A549 (cell line): Measurements from ENCODE around the gene TMEM30A. TPM values are rescaled to one million over a fixed set of nuclear protein-coding genes. Genes with fewer than 3 reads are reported as not detected.

Source experiments
- ATAC-seq, 2 experiments: fragments of 200-7000 bp in 1 of 2; fragments of >200 bp in 1 of 2; cut with Nextera tagmentation in 1 of 2; cut with Tn5 transposase in 1 of 2; 3 replicates each; pipeline versions ENCODE4 v1.8.0 to v1.9.1; 2018 to 2020; ENCODE audit warnings: mild to moderate bottlenecking in 1 of 2, moderate library complexity in 1 of 2
- CTCF ChIA-PET: fragments of 300-600 bp; sonication (Branson Sonifier 250); formaldehyde crosslinking; extraction: SDS; loops from one replicate; lab custom pipeline; 2021; ENCODE audit warnings: antibody characterized with exemption, inconsistent platforms; lab: Yijun Ruan, JAX
- POLR2A ChIA-PET: fragments of 350-600 bp; formaldehyde crosslinking; extraction: SDS; loops from one replicate; lab custom pipeline; 2021; ENCODE audit warnings: antibody characterized with exemption, inconsistent platforms; lab: Yijun Ruan, JAX
- DNase-seq, 2 experiments: peaks; one replicate each; pipeline versions ENCODE4 v3.0.0 to v3.0.0-alpha.2; 2011 to 2016; ENCODE audit warnings: low read depth in 1 of 2, low spot score in 1 of 2
- FAIRE-seq: peaks from 2 replicates; lab custom pipeline; 2011; peaks lifted over from hg19 to GRCh38; lab: Jason Lieb, UNC
- H3K27ac ChIP-seq, 2 experiments: fragments of >200 bp; sonication (Bioruptor Twin); formaldehyde crosslinking; 3 replicates each; pipeline ENCODE4 v1.5.1; 2016 to 2017
- H3K4me1 ChIP-seq: fragments of >200 bp; sonication (Bioruptor Twin); formaldehyde crosslinking; 3 replicates; pipeline ENCODE4 v1.6.1; 2016
- H3K4me2 ChIP-seq: fragments of >200 bp; sonication (Bioruptor Twin); formaldehyde crosslinking; 3 replicates; pipeline ENCODE4 v1.6.1; 2016
- H3K4me3 ChIP-seq: fragments of >200 bp; sonication (Bioruptor Twin); formaldehyde crosslinking; 3 replicates; pipeline ENCODE4 v1.5.1; 2016
- H3K9me3 ChIP-seq: fragments of >200 bp; sonication (Bioruptor Twin); formaldehyde crosslinking; 3 replicates; pipeline ENCODE4 v1.6.1; 2016
- CBX8 ChIP-seq: fragments of 200-600 bp; sonication (generic); IDR thresholded peaks from 2 replicates; pipeline ENCODE4 v1.6.1; 2016
- CHD2 ChIP-seq: fragments of 150-350 bp; IDR thresholded peaks from 2 replicates; pipeline ENCODE4 v1.6.1; 2014; ENCODE audit warnings: low read length; ENCODE audit not compliant: partially characterized antibody
- EHF ChIP-seq: fragments of 250-450 bp; sonication (Bioruptor Pico); IDR thresholded peaks from 2 replicates; pipeline ENCODE4 v1.5.0; 2020; ENCODE audit warnings: mild to moderate bottlenecking
- HOXA7 ChIP-seq: fragments of 250-450 bp; sonication (Bioruptor Pico); IDR thresholded peaks from 2 replicates; pipeline ENCODE4 v1.5.0; 2020; ENCODE audit warnings: mild to moderate bottlenecking, moderate library complexity
- HOXB13 ChIP-seq: fragments of 250-450 bp; sonication (Bioruptor Pico); IDR thresholded peaks from 2 replicates; pipeline ENCODE4 v1.5.0; 2020; ENCODE audit warnings: low read depth, mild to moderate bottlenecking, moderate library complexity
- HOXB5 ChIP-seq: fragments of 250-450 bp; sonication (Bioruptor Pico); IDR thresholded peaks from 2 replicates; pipeline ENCODE4 v1.5.0; 2020; ENCODE audit warnings: mild to moderate bottlenecking, moderate library complexity
- JUN ChIP-seq, 2 experiments: fragments of >200 bp; sonication (Bioruptor Twin); formaldehyde crosslinking; IDR thresholded peaks; 2 replicates in 1 of 2; 3 replicates in 1 of 2; pipeline ENCODE4 v1.6.1; 2016 to 2017
- MAFK ChIP-seq: fragments of 450-650 bp; IDR thresholded peaks from 2 replicates; pipeline ENCODE4 v1.6.1; 2014; ENCODE audit not compliant: partially characterized antibody
- MAZ ChIP-seq: fragments of 150-350 bp; IDR thresholded peaks from 2 replicates; pipeline ENCODE4 v1.6.1; 2014; ENCODE audit warnings: antibody characterized with exemption, low read depth, low read length, borderline replicate concordance
- MYC ChIP-seq: IDR thresholded peaks from 2 replicates; pipeline ENCODE4 v1.6.1; 2012; ENCODE audit warnings: mild to moderate bottlenecking, inconsistent platforms, low read length, improper control_type of control experiment, borderline replicate concordance
- PHF8 ChIP-seq: fragments of 200-600 bp; sonication (generic); IDR thresholded peaks from 2 replicates; pipeline ENCODE4 v1.6.1; 2016; ENCODE audit warnings: low read depth, mild to moderate bottlenecking, antibody characterized with exemption, moderate library complexity, borderline replicate concordance
- POLR2A ChIP-seq: IDR thresholded peaks from 2 replicates; pipeline ENCODE4 v1.6.1; 2012; ENCODE audit warnings: mild to moderate bottlenecking, low read length
- RAD21 ChIP-seq, 2 experiments: fragments of >200 bp in 1 of 2; sonication (Bioruptor Twin) in 1 of 2; formaldehyde crosslinking in 1 of 2; IDR thresholded peaks in 1 of 2; conservative IDR thresholded peaks in 1 of 2; 2 replicates in 1 of 2; 3 replicates in 1 of 2; pipeline ENCODE4 v1.6.1; 2012 to 2018; ENCODE audit warnings: inconsistent platforms in 1 of 2
- RNF2 ChIP-seq: fragments of 200-600 bp; sonication (generic); IDR thresholded peaks from 2 replicates; pipeline ENCODE4 v1.6.1; 2016; ENCODE audit warnings: low read depth, mild to moderate bottlenecking, antibody characterized with exemption, moderate library complexity, borderline replicate concordance
- TFCP2L1 ChIP-seq: fragments of 250-450 bp; sonication (Bioruptor Pico); IDR thresholded peaks from 2 replicates; pipeline ENCODE4 v1.5.0; 2021; ENCODE audit warnings: mild to moderate bottlenecking
- TP53 ChIP-seq: fragments of 250-450 bp; sonication (Bioruptor Pico); IDR thresholded peaks from 2 replicates; pipeline ENCODE4 v1.5.0; 2021; ENCODE audit warnings: mild to moderate bottlenecking, moderate library complexity
- ZC3H11A ChIP-seq: fragments of 450-650 bp; IDR thresholded peaks from 2 replicates; pipeline ENCODE4 v1.6.1; 2014; ENCODE audit warnings: antibody characterized with exemption, mild to moderate bottlenecking
- ZNF302 ChIP-seq: fragments of 250-450 bp; sonication (Bioruptor Pico); IDR thresholded peaks from 2 replicates; pipeline ENCODE4 v1.9.0; 2021; ENCODE audit warnings: inconsistent platforms, mild to moderate bottlenecking, moderate library complexity
- WGBS: methylation state at CpG from one replicate; pipeline ENCODE4 v1.1.6; 2017; ENCODE audit errors: missing lambda C conversion rate; 5-methylcytosine and 5-hydroxymethylcytosine counted together
- polyA minus RNA-seq: library from RNA; depleted of rRNA, polyadenylated mRNA; stranded (reverse); fragments of >200 nt; gene quantifications from 2 replicates; pipeline ENCODE4 v1.2.3, GENCODE V29; 2011; rRNA and poly(A)+ RNA removed
- polyA plus RNA-seq, 4 experiments: library from polyadenylated mRNA; depleted of rRNA in 3 of 4; stranded (reverse); fragments of >200 nt; fragmentation: RNase III in 1 of 4; extraction: RNeasy Plus Mini Kit Qiagen cat#74134 plus additional on column Dnase treatment in 1 of 4; gene quantifications; 2 replicates in 3 of 4; 3 replicates in 1 of 4; pipeline ENCODE4 v1.2.3, GENCODE V29; 2011 to 2017
- TF ChIP-seq, protein P1 (sequence below): IDR thresholded peaks from 2 replicates; pipeline ENCODE4 v1.6.1; 2012
- TF ChIP-seq, protein P2 (sequence below): fragments of >200 bp; sonication (Bioruptor Twin); formaldehyde crosslinking; IDR thresholded peaks from 2 replicates; pipeline ENCODE4 v1.6.1; 2016
- TF ChIP-seq, protein P3 (sequence below): fragments of 450-650 bp; IDR thresholded peaks from 2 replicates; pipeline ENCODE4 v1.6.1; 2014; ENCODE audit warnings: antibody characterized with exemption
- TF ChIP-seq, protein P4 (sequence below): IDR thresholded peaks from 2 replicates; pipeline ENCODE4 v1.6.1; 2012
- TF ChIP-seq, protein P5 (sequence below): fragments of 250-450 bp; sonication (Bioruptor Pico); IDR thresholded peaks from 2 replicates; pipeline ENCODE4 v1.5.0; 2021; ENCODE audit warnings: mild to moderate bottlenecking, moderate library complexity, borderline replicate concordance

Gene TMEM30A
- polyA plus RNA-seq (2011; rRNA removed) (75.5 and 94.3 TPM in 2 replicates), polyA plus RNA-seq (2017; fragmentation: RNase III; extraction: RNeasy Plus Mini Kit Qiagen cat#74134 plus additional on column Dnase treatment) (56.1 to 65.1 TPM (median 61.6 TPM) in 3 replicates), polyA minus RNA-seq (26.4 and 26.9 TPM in 2 replicates)
- 10.5 and 13.0 TPM in 2 replicates for polyA plus RNA-seq (2012; cell fraction: cytosol; rRNA removed)
- polyA plus RNA-seq (2012; cell fraction: nucleus; rRNA removed), result 9.4 and 17.2 TPM in 2 replicates

DNA sequence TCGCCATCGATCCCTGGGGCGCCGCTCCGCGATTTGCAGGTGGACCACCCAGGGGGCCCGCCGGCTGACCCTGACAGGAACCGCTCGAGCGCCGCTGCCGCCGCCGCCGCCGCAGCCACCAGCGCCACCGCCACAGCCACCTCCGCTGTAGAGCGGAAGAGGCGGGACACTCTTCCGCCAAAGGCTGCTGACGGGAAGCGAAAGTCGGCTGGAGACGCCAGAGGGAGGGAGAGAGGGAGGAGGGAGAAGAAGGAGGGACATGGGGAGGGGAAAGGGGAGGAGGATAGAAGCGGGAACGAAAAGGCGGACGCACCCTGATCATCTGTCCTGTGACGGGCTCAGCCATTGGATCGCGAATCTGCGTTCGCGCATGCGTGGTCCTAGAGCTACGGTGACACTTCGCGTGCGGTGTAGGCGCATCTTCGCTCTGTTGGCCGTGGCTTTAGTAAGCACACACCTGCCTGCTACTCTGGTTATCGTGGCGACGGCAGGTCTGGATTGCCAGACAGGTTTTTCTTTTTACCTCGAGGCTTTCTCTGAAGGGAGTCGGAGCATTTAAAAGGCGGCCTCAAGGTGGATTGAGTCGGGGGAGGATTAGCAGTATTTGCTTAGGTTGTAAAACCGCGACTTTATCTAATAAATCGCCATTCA, at the start of gene TMEM30A:
Gene TMEM30A (minus strand): TSS at position 161 of the 651 bp plus-strand sequence. CDS start 154 bp downstream, at position 7.
- FAIRE-seq (peak; percentile 89), ATAC-seq (peak; percentile 97 to 98), DNase-seq (peak; percentile 85 to 99)
- WGBS, result under 1% methylated on average over 26 of the region's 55 CpGs
- H3K4me1 ChIP-seq, result peaks cover 37% of the 10 kb centered on the region
- POLR2A ChIA-PET, result interaction anchor here (1.0 to 2.0 kb wide), 8 partner anchors 10 to 317 kb away, joined by 3 to 21 read pairs (median 6); partner anchors contain the start of genes COX7A2 and SENP6
- no peaks in the 10 kb centered on the region for H3K9me3 ChIP-seq
- H3K27ac ChIP-seq, result peak within 1 kb of the TSS; percentile 94
- peak within 1 kb of the TSS; percentile 97 for H3K4me3 ChIP-seq
- TF ChIP-seq RNF2 (no peak), MAFK (no peak), ZC3H11A (no peak), TP53 (CRISPR knock-in tag) (no peak), CBX8 (no peak), TFCP2L1 (CRISPR knock-in tag) (no peak), JUN (IDR thresholded peaks at IDR 0.05) (peak in 1 of 2 experiments; percentile 48; a peak in 2 of 5 replicates), EHF (CRISPR knock-in tag) (no peak), CHD2 (no peak), POLR2A (peak; percentile 79), RAD21 (conservative IDR thresholded peaks at IDR 0.05 in 1 of 2, IDR thresholded peaks at IDR 0.05 in 1 of 2) (no peak), HOXB5 (CRISPR knock-in tag) (peak; percentile 45; the same call in 1 of the 2 replicates), MAZ (peak; percentile 38; the same call in 1 of the 2 replicates), ZNF302 (CRISPR knock-in tag) (no peak), PHF8 (0 out of 2 replicates have a peak, but pooled peaks have one; percentile 22)
- TF ChIP-seq, protein P1, sequence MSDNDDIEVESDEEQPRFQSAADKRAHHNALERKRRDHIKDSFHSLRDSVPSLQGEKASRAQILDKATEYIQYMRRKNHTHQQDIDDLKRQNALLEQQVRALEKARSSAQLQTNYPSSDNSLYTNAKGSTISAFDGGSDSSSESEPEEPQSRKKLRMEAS, result peak; percentile 60
- TF ChIP-seq, protein P2, sequence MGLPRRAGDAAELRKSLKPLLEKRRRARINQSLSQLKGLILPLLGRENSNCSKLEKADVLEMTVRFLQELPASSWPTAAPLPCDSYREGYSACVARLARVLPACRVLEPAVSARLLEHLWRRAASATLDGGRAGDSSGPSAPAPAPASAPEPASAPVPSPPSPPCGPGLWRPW, result no peak
- TF ChIP-seq, protein P3, sequence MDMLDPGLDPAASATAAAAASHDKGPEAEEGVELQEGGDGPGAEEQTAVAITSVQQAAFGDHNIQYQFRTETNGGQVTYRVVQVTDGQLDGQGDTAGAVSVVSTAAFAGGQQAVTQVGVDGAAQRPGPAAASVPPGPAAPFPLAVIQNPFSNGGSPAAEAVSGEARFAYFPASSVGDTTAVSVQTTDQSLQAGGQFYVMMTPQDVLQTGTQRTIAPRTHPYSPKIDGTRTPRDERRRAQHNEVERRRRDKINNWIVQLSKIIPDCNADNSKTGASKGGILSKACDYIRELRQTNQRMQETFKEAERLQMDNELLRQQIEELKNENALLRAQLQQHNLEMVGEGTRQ, result peak; percentile 75
- TF ChIP-seq, protein P4, sequence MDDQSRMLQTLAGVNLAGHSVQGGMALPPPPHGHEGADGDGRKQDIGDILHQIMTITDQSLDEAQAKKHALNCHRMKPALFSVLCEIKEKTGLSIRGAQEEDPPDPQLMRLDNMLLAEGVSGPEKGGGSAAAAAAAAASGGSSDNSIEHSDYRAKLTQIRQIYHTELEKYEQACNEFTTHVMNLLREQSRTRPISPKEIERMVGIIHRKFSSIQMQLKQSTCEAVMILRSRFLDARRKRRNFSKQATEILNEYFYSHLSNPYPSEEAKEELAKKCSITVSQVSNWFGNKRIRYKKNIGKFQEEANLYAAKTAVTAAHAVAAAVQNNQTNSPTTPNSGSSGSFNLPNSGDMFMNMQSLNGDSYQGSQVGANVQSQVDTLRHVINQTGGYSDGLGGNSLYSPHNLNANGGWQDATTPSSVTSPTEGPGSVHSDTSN, result no peak
- TF ChIP-seq, all 56 proteins: peak for 7
- CTCF ChIA-PET, result interaction anchor here (0.9 to 2.1 kb wide), 2 partner anchors 9 to 18 kb away, joined by 4 to 6 read pairs; no protein-coding TSS in a partner anchor
- H3K4me2 ChIP-seq, result peak within 1 kb of the TSS; percentile 85

DNA sequence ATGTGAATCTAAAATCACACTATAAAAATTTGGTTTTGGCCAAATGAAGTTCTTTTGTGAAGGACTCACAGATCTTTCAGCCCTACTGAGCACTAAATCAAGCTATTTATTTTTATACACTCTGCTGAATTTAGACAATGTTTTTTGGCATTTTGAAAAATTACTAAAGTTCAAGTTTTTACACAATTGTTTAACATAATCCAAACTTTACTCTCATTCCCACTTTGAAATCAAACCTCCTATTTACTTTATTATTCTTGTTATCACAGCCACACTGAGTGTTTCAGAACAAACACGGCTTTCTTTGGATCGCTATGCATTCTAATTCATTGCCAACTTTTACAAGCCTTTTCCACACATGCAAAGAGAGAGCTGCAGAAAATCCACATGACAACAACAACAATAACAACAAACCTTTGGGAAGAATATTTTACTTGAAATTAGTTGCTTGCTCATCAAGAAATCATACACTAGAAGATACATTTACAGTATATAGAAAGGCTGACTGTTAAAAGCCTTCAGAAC, 49.1 kb upstream of the TMEM30A start:
- H3K4me2 ChIP-seq, result no peak overlapping the region
- ChIA-PET POLR2A (no interaction called here), CTCF (interaction anchor here (1.4 kb wide), 1 partner anchor 16 kb away, joined by 3 read pairs; no protein-coding TSS in a partner anchor)
- FAIRE-seq (no peak), ATAC-seq (no peak), DNase-seq (no peak)
- H3K9me3 ChIP-seq, result no peaks in the 10 kb centered on the region
- H3K4me3 ChIP-seq, result no peak overlapping the region
- H3K27ac ChIP-seq, result no peak overlapping the region
- TF ChIP-seq MYC, result no peak
- TF ChIP-seq, protein P2, result no peak
- TF ChIP-seq, protein P3, result no peak
- TF ChIP-seq, protein P1, result no peak
- no peak for TF ChIP-seq HOXA7
- no peak for TF ChIP-seq HOXB13 (CRISPR knock-in tag)
- TF ChIP-seq, protein P5, sequence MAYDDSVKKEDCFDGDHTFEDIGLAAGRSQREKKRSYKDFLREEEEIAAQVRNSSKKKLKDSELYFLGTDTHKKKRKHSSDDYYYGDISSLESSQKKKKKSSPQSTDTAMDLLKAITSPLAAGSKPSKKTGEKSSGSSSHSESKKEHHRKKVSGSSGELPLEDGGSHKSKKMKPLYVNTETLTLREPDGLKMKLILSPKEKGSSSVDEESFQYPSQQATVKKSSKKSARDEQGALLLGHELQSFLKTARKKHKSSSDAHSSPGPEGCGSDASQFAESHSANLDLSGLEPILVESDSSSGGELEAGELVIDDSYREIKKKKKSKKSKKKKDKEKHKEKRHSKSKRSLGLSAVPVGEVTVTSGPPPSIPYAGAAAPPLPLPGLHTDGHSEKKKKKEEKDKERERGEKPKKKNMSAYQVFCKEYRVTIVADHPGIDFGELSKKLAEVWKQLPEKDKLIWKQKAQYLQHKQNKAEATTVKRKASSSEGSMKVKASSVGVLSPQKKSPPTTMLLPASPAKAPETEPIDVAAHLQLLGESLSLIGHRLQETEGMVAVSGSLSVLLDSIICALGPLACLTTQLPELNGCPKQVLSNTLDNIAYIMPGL (CRISPR knock-in tag), result no peak
- no peak for TF ChIP-seq PHF8
- H3K4me1 ChIP-seq, result 0 out of 3 replicates have a peak, but pooled peaks cover 10% of the 10 kb centered on the region
- 83% methylated on average over 2 of the region's 2 CpGs for WGBS
